ENCODE measurements around the gene ATP10A. TPM values are rescaled to one million over a fixed set of nuclear protein-coding genes. Genes with fewer than 3 reads are reported as not detected.

Gene ATP10A
- polyA plus RNA-seq, 1 donor from 2014 or later = not detected

GRCh38 chr15:25687276-25687675, 175.9 kb downstream of the ATP10A start:
- H3K79me2 ChIP-seq (replicated peaks; ENCODE audit: insufficient read depth, low read length) = no peaks in the 10 kb centered on the region
- H3K9me3 ChIP-seq (ENCODE audit: low read length) = no peaks in the 10 kb centered on the region
- no peak overlapping the region for H3K9ac ChIP-seq (ENCODE audit: low read length)
- TF ChIP-seq SMC3 (conservative IDR thresholded peaks at IDR 0.05; ENCODE audit: poor library complexity) (no peak), REST (IDR thresholded peaks at IDR 0.05; ENCODE audit: borderline replicate concordance) (no peak), POLR2AphosphoS5 (IDR thresholded peaks at IDR 0.05) (no peak), RAD21 (conservative IDR thresholded peaks at IDR 0.05) (no peak)
- H2AFZ ChIP-seq (ENCODE audit: low read depth, low read length) = no peak overlapping the region
- no peak overlapping the region for H3K27ac ChIP-seq (ENCODE audit: low read length)
- H3K4me3 ChIP-seq (ENCODE audit: low read length) = no peak overlapping the region
- H3K27me3 ChIP-seq (ENCODE audit: insufficient read depth, low read depth, low read length) = no peaks in the 10 kb centered on the region
- no peaks in the 10 kb centered on the region for H3K36me3 ChIP-seq (ENCODE audit: insufficient read depth, low read length)
- H3K9me2 ChIP-seq (ENCODE audit: insufficient read depth, low read length) = no peaks in the 10 kb centered on the region
- no peaks in the 10 kb centered on the region for H4K20me1 ChIP-seq (ENCODE audit: insufficient read depth)
- no peaks in the 10 kb centered on the region for H3F3A ChIP-seq (ENCODE audit: insufficient read depth, low read length, poor library complexity, severe bottlenecking)
- no peak overlapping the region for H3K4me2 ChIP-seq (ENCODE audit: low read length)

GRCh38 chr15:25686780-25687179, 176.3 kb downstream of the ATP10A start:
- Histone ChIP-seq H3K36me3 (ENCODE audit: insufficient read depth, low read length) (no peaks in the 10 kb centered on the region), H3K27ac (ENCODE audit: low read length) (no peak overlapping the region), H3K4me2 (ENCODE audit: low read length) (no peak overlapping the region), H3F3A (ENCODE audit: insufficient read depth, low read length, poor library complexity, severe bottlenecking) (no peaks in the 10 kb centered on the region), H3K4me3 (ENCODE audit: low read length) (no peak overlapping the region), H4K20me1 (ENCODE audit: insufficient read depth) (no peaks in the 10 kb centered on the region), H3K9ac (ENCODE audit: low read length) (no peak overlapping the region), H3K9me2 (ENCODE audit: insufficient read depth, low read length) (no peaks in the 10 kb centered on the region), H3K9me3 (ENCODE audit: low read length) (no peaks in the 10 kb centered on the region), H3K79me2 (replicated peaks; ENCODE audit: insufficient read depth, low read length) (no peaks in the 10 kb centered on the region), H3K27me3 (ENCODE audit: insufficient read depth, low read depth, low read length) (no peaks in the 10 kb centered on the region), H2AFZ (ENCODE audit: low read depth, low read length) (no peak overlapping the region)
- no peak for TF ChIP-seq RAD21 (conservative IDR thresholded peaks at IDR 0.05)
- TF ChIP-seq MXI1 (conservative IDR thresholded peaks at IDR 0.05; ENCODE audit: poor library complexity, severe bottlenecking) = no peak
- no peak for TF ChIP-seq EP300 (conservative IDR thresholded peaks at IDR 0.05; ENCODE audit: poor library complexity, severe bottlenecking)
- no peak for TF ChIP-seq REST (IDR thresholded peaks at IDR 0.05; ENCODE audit: borderline replicate concordance)
- TF ChIP-seq POLR2AphosphoS5 (IDR thresholded peaks at IDR 0.05) = no peak
- no peak for TF ChIP-seq TAF1 (IDR thresholded peaks at IDR 0.05; ENCODE audit: low read depth)
- no peak for TF ChIP-seq EZH2 (IDR thresholded peaks at IDR 0.05; ENCODE audit: borderline replicate concordance, insufficient read depth, low read length, poor library complexity, severe bottlenecking)
- no peak for TF ChIP-seq CTCF (IDR thresholded peaks at IDR 0.05; ENCODE audit: poor library complexity, severe bottlenecking)
- TF ChIP-seq SMC3 (conservative IDR thresholded peaks at IDR 0.05; ENCODE audit: poor library complexity) = no peak

All from neural cell (in vitro differentiated cells).